Sigmoid colon (tissue), 4 donors: ENCODE results near the gene KCNG1.

Experiments used
- POLR2A ChIP-seq, 2 donors: fragments of 450-650 bp; IDR thresholded peaks; one replicate each; pipeline ENCODE4 v1.6.1; 2016; ENCODE audit warnings: antibody characterized with exemption in 2 of 2, mild to moderate bottlenecking in 2 of 2, moderate library complexity in 2 of 2
- POLR2AphosphoS5 ChIP-seq, 4 donors: sonication (generic); formaldehyde crosslinking; IDR thresholded peaks; one replicate each; pipeline ENCODE4 v1.6.1; 2017; ENCODE audit warnings: antibody characterized with exemption in 4 of 4
- TF ChIP-seq, protein P1 (sequence below), 4 experiments: fragments of 450-650 bp in 3 of 4; fragments of 200-600 bp in 1 of 4; IDR thresholded peaks; one replicate each; pipeline ENCODE4 v1.5.1; 2016 to 2019; ENCODE audit warnings: antibody characterized with exemption in 4 of 4, mild to moderate bottlenecking in 3 of 4, moderate library complexity in 2 of 4

DNA sequence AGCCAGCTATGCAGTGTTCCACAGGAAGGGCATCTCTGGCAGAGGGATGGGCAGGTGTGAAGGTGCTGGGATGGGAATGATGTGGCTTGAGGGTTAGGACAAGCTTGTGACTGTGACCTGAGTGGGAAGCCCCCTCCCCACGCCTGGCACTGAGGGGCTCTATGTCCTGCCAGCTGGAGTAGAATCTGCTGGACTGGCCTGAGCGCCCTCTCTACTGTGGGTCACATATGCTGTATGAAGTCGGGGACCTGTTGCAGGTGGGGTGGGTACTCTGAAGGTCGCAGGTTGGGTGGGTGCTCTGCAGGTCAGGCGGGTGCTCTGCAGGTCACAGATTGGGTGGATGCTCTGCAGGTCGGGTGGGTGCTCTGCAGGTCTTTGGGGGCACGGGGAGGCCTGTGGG lies 20.3 kb downstream of the KCNG1 start:
- TF ChIP-seq, protein P1, sequence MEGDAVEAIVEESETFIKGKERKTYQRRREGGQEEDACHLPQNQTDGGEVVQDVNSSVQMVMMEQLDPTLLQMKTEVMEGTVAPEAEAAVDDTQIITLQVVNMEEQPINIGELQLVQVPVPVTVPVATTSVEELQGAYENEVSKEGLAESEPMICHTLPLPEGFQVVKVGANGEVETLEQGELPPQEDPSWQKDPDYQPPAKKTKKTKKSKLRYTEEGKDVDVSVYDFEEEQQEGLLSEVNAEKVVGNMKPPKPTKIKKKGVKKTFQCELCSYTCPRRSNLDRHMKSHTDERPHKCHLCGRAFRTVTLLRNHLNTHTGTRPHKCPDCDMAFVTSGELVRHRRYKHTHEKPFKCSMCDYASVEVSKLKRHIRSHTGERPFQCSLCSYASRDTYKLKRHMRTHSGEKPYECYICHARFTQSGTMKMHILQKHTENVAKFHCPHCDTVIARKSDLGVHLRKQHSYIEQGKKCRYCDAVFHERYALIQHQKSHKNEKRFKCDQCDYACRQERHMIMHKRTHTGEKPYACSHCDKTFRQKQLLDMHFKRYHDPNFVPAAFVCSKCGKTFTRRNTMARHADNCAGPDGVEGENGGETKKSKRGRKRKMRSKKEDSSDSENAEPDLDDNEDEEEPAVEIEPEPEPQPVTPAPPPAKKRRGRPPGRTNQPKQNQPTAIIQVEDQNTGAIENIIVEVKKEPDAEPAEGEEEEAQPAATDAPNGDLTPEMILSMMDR (IDR thresholded peaks at IDR 0.05): no peak
- no peak for TF ChIP-seq POLR2AphosphoS5 (IDR thresholded peaks at IDR 0.05)
- TF ChIP-seq POLR2A (IDR thresholded peaks at IDR 0.05): no peak
